Hepatocyte (in vitro differentiated cells): ENCODE data around the gene DRAXIN. TPM values are rescaled to one million over a fixed set of nuclear protein-coding genes. Genes with fewer than 3 reads are reported as not detected.

ENCODE experiments used
- DNase-seq: peaks from one replicate; pipeline ENCODE4 v3.0.0-alpha.2; 2016; ENCODE audit warnings: low spot score
- H2AFZ ChIP-seq: fragments of 200-600 bp; sonication (generic); 2 replicates; pipeline ENCODE4 v1.6.0; 2016; ENCODE audit warnings: antibody characterized with exemption, mild to moderate bottlenecking
- H3K27ac ChIP-seq: fragments of 200-600 bp; sonication (generic); 2 replicates; pipeline ENCODE4 v1.5.1; 2016; ENCODE audit warnings: mild to moderate bottlenecking
- H3K27me3 ChIP-seq: fragments of 200-600 bp; sonication (generic); 2 replicates; pipeline ENCODE4 v1.6.1; 2016
- H3K36me3 ChIP-seq: fragments of 200-600 bp; sonication (generic); replicated peaks from 2 replicates; pipeline ENCODE4 v1.5.1; 2016; ENCODE audit warnings: low read depth; ENCODE audit not compliant: insufficient read depth
- H3K4me1 ChIP-seq: fragments of 200-600 bp; sonication (generic); 2 replicates; pipeline ENCODE4 v1.5.1; 2016; ENCODE audit warnings: mild to moderate bottlenecking, moderate library complexity; ENCODE audit not compliant: insufficient read depth
- H3K4me2 ChIP-seq: fragments of 200-600 bp; sonication (generic); 2 replicates; pipeline ENCODE4 v1.6.0; 2016
- H3K4me3 ChIP-seq: fragments of 200-600 bp; sonication (generic); 2 replicates; pipeline ENCODE4 v1.5.1; 2016; ENCODE audit warnings: mild to moderate bottlenecking
- H3K79me2 ChIP-seq: fragments of 200-600 bp; sonication (generic); 2 replicates; pipeline ENCODE4 v1.6.0; 2017; ENCODE audit warnings: mild to moderate bottlenecking
- H3K9me2 ChIP-seq: fragments of 200-600 bp; sonication (generic); replicated peaks from 2 replicates; pipeline ENCODE4 v1.6.0; 2017; ENCODE audit warnings: mild to moderate bottlenecking; ENCODE audit not compliant: insufficient read depth
- H3K9me3 ChIP-seq: fragments of 200-600 bp; sonication (generic); 2 replicates; pipeline ENCODE4 v1.5.1; 2016; ENCODE audit warnings: low read depth, mild to moderate bottlenecking
- H4K20me1 ChIP-seq: fragments of 200-600 bp; sonication (generic); 2 replicates; pipeline ENCODE4 v1.6.0; 2016; ENCODE audit warnings: mild to moderate bottlenecking; ENCODE audit not compliant: insufficient read depth, poor library complexity, severe bottlenecking
- CTCF ChIP-seq: fragments of 200-600 bp; sonication (generic); IDR thresholded peaks from 2 replicates; pipeline ENCODE4 v1.5.1; 2016; ENCODE audit warnings: antibody characterized with exemption, mild to moderate bottlenecking; ENCODE audit not compliant: poor library complexity
- EZH2 ChIP-seq: fragments of 200-600 bp; sonication (generic); IDR thresholded peaks from 2 replicates; pipeline ENCODE4 v1.6.1; 2016; ENCODE audit warnings: antibody characterized with exemption, mild to moderate bottlenecking, borderline replicate concordance
- EZH2phosphoT487 ChIP-seq: fragments of 200-600 bp; sonication (generic); IDR thresholded peaks from one replicate; pipeline ENCODE4 v1.6.1; 2018; ENCODE audit warnings: antibody characterized with exemption, mild to moderate bottlenecking, low read depth, moderate library complexity; ENCODE audit not compliant: unreplicated experiment, severe bottlenecking
- WGBS: methylation state at CpG from one replicate; pipeline ENCODE4 v1.1.6; 2016; ENCODE audit warnings: low lambda C conversion rate; ENCODE audit errors: missing lambda C conversion rate; 5-methylcytosine and 5-hydroxymethylcytosine counted together
- polyA plus RNA-seq: library from polyadenylated mRNA; unstranded; fragments of >200 nt; fragmentation: Nextera tagmentation; extraction: Ambion mirVana; gene quantifications from 2 replicates; pipeline ENCODE4 v1.2.1, GENCODE V29; 2016
- total RNA-seq: library from RNA; depleted of rRNA; stranded (reverse); fragments of >200 nt; gene quantifications from 2 replicates; pipeline ENCODE4 v1.2.3, GENCODE V29; 2014

The DRAXIN gene
- total and polyA plus RNA-seq, 2 experiments from 2014 or later, result 0.60 TPM; not detected in 1

GRCh38 chr1:11652203-11652780 is 39.2 kb upstream of the DRAXIN start:
- TF ChIP-seq EZH2phosphoT487 (no peak), CTCF (no peak), EZH2 (no peak)
- Histone ChIP-seq H3K79me2 (peaks cover 26% of the 10 kb centered on the region), H3K4me2 (peak overlapping the region; percentile 100), H3K36me3 (no peaks in the 10 kb centered on the region), H3K4me1 (peaks cover 15% of the 10 kb centered on the region), H3K27me3 (no peaks in the 10 kb centered on the region), H3K9me2 (no peaks in the 10 kb centered on the region), H4K20me1 (no peaks in the 10 kb centered on the region), H3K27ac (peak overlapping the region; percentile 98), H3K9me3 (no peaks in the 10 kb centered on the region), H3K4me3 (no peak overlapping the region), H2AFZ (no peak overlapping the region)
- 93% methylated on average over 10 of the region's 11 CpGs for WGBS
- no peak for DNase-seq

DNA sequence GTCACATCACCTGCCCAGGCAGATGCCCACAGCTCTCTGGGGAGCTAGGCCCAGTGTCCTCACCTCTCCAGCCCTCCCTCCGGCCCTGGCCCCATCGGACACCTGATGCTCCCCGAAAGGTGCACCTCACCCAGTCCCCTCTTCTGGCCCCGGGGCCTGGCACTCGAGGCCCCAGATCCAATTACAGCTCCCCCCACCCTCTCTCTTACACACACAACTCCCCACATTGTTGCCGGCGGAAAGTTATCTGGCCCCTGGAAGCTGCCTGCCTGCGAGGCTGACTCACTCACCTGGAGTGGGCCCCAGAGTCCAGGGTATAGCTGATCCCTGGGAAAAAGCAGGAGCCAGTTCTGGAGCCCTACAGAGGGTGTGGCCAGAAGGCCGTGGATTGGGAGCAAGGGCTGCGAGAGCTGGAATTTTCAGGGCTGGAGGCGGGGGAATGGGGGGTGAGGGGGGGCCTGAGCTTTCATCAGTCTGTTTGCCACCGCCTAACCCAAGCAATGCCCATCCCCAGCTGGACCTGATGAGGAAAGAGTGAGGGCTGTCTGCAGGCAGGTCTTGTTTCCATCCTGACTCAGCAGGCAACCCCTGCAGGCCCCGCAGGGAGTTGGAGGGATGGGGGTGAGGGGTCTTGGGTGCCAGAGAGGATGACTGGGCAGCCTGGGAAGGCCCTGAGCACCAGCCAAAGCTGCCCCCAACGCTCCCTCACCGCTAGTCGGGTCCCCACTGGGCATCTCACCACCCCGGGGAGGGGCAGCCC is 38.2 kb upstream of the DRAXIN start:
- no peak for TF ChIP-seq EZH2phosphoT487
- TF ChIP-seq EZH2, result no peak
- TF ChIP-seq CTCF, result no peak
- H3K27me3 ChIP-seq, result no peaks in the 10 kb centered on the region
- H3K36me3 ChIP-seq, result no peaks in the 10 kb centered on the region
- H3K9me2 ChIP-seq, result no peaks in the 10 kb centered on the region
- H3K4me3 ChIP-seq, result peak overlapping the region; percentile 83
- no peaks in the 10 kb centered on the region for H4K20me1 ChIP-seq
- H3K9me3 ChIP-seq, result no peaks in the 10 kb centered on the region
- peaks cover 15% of the 10 kb centered on the region for H3K4me1 ChIP-seq
- peak overlapping the region; percentile 98 for H3K27ac ChIP-seq
- H3K79me2 ChIP-seq, result peaks cover 26% of the 10 kb centered on the region
- DNase-seq, result peak; percentile 90
- no peak overlapping the region for H2AFZ ChIP-seq
- H3K4me2 ChIP-seq, result peak overlapping the region; percentile 100
- WGBS, result 44% methylated on average over 14 of the region's 17 CpGs

- Histone ChIP-seq H2AFZ (peak overlapping the region; percentile 98), H3K36me3 (no peaks in the 10 kb centered on the region), H3K4me1 (peaks cover 15% of the 10 kb centered on the region), H3K27ac (peak overlapping the region; percentile 98), H3K4me3 (peak overlapping the region; percentile 83), H3K4me2 (peak overlapping the region; percentile 100), H3K79me2 (peaks cover 26% of the 10 kb centered on the region), H3K9me2 (no peaks in the 10 kb centered on the region), H4K20me1 (no peaks in the 10 kb centered on the region), H3K27me3 (no peaks in the 10 kb centered on the region), H3K9me3 (no peaks in the 10 kb centered on the region)
- WGBS, result 45% methylated on average over 7 of the region's 7 CpGs
- no peak for TF ChIP-seq EZH2phosphoT487
- no peak for DNase-seq
Observed at GRCh38 chr1:11653861-11654136, 37.7 kb upstream of the DRAXIN start.

DNA sequence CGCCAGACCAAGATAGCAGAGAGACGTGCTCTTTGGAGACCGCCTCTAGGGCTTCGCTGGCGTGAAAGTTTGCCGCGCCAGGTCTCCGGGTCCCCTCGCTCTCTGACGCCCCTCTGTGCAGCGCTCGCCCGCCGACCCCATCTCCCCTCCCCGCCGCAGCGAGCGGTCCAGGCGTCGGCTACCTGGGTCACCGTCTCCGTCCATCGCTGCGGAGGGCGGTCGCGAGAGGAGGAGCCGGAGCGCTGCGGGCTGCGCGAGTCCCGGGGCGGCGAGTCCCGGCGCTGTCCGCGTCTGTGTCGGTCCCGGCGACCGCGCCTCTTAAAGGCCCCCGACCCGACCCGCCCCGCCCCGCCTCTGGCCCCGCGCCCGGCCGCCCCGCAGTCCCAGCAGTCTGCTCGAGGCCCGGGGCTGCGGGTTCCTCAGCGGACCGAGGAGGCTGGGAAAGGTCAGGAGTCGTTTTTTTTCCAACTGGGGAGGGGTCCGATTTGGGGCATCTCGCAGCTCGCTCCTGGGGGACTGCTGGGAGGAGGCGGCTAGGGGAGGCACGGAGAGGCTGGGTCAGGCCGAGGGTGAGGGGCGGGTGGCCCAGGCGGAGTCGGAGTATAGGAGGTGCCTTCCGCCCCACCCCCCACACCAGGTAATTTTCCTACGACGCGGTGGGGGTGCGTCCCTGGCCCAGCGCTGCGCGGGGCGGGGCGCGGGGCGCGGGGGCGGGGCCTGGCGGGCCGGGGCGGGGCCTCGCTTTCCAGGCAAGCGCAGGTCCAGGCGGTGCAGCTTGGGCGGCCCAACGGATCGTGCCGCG is 37.2 kb upstream of the DRAXIN start, which contains the start of the genes FBXO2 and FBXO44:
Gene FBXO2 (minus strand): TSS at position 293 of the 802 bp plus-strand sequence. CDS start 89 bp downstream, at position 204.
Gene FBXO44 (plus strand): TSS at position 741 of the 802 bp plus-strand sequence. CDS start 959 bp downstream, outside the sequence.
- Histone ChIP-seq H3K27me3 (no peaks in the 10 kb centered on the region), H3K9me3 (no peaks in the 10 kb centered on the region), H3K27ac (peak within 1 kb of the TSS; percentile 98), H3K9me2 (no peaks in the 10 kb centered on the region), H4K20me1 (no peaks in the 10 kb centered on the region), H3K36me3 (no peaks in the 10 kb centered on the region), H3K4me2 (peak within 1 kb of the TSS; percentile 100), H3K4me3 (peak within 1 kb of the TSS; percentile 83), H3K4me1 (peaks cover 15% of the 10 kb centered on the region), H2AFZ (peak within 1 kb of the TSS; percentile 98), H3K79me2 (peaks cover 26% of the 10 kb centered on the region)
- peak; percentile 86 for DNase-seq
- TF ChIP-seq EZH2, result no peak
- no peak for TF ChIP-seq CTCF
- no peak for TF ChIP-seq EZH2phosphoT487
- WGBS, result 3% methylated on average over 41 of the region's 94 CpGs
